Smooth muscle cell (in vitro differentiated cells): Measurements from ENCODE around the gene GORAB. TPM values are rescaled to one million over a fixed set of nuclear protein-coding genes. Genes with fewer than 3 reads are reported as not detected.

Experiments used
- DNase-seq: peaks from one replicate; lab custom pipeline; 2025; ENCODE audit not compliant: unreplicated experiment; lab: John Stamatoyannopoulos, UW
- H2AFZ ChIP-seq: fragments of 200-600 bp; sonication (generic); 2 replicates; pipeline ENCODE4 v1.6.0; 2016; ENCODE audit warnings: antibody characterized with exemption, low read depth, mild to moderate bottlenecking
- H3F3A ChIP-seq: fragments of 200-600 bp; sonication (generic); 2 replicates; pipeline ENCODE4 v1.6.0; 2017; ENCODE audit warnings: antibody characterized with exemption, low read depth
- H3K27ac ChIP-seq: fragments of 200-600 bp; sonication (generic); 2 replicates; pipeline ENCODE4 v1.5.1; 2016; ENCODE audit warnings: low read depth, mild to moderate bottlenecking
- H3K27me3 ChIP-seq: fragments of 200-600 bp; sonication (generic); 2 replicates; pipeline ENCODE4 v1.6.1; 2016; ENCODE audit warnings: low read depth, mild to moderate bottlenecking
- H3K36me3 ChIP-seq: fragments of 200-600 bp; sonication (generic); 2 replicates; pipeline ENCODE4 v1.5.1; 2016; ENCODE audit warnings: low read depth
- H3K4me1 ChIP-seq: fragments of 200-600 bp; sonication (generic); 2 replicates; pipeline ENCODE4 v1.5.1; 2016; ENCODE audit warnings: low read depth
- H3K4me2 ChIP-seq: fragments of 200-600 bp; sonication (generic); 2 replicates; pipeline ENCODE4 v1.6.0; 2016; ENCODE audit warnings: mild to moderate bottlenecking
- H3K4me3 ChIP-seq: fragments of 200-600 bp; sonication (generic); 2 replicates; pipeline ENCODE4 v1.5.1; 2016; ENCODE audit warnings: mild to moderate bottlenecking
- H3K79me2 ChIP-seq: fragments of 200-600 bp; sonication (generic); 2 replicates; pipeline ENCODE4 v1.6.0; 2016; ENCODE audit warnings: low read depth, mild to moderate bottlenecking
- H3K9ac ChIP-seq: fragments of 200-600 bp; sonication (generic); 2 replicates; pipeline ENCODE4 v1.6.0; 2016; ENCODE audit warnings: low read depth
- H3K9me3 ChIP-seq: fragments of 200-600 bp; sonication (generic); replicated peaks from 2 replicates; pipeline ENCODE4 v1.5.1; 2016; ENCODE audit warnings: low read depth
- H4K20me1 ChIP-seq: fragments of 200-600 bp; sonication (generic); 2 replicates; pipeline ENCODE4 v1.6.0; 2016; ENCODE audit warnings: low read depth
- WGBS: methylation state at CpG from one replicate; pipeline ENCODE4 v1.1.7; 2016; ENCODE audit warnings: low lambda C conversion rate; 5-methylcytosine and 5-hydroxymethylcytosine counted together
- polyA plus RNA-seq: library from polyadenylated mRNA; unstranded; fragments of >200 nt; fragmentation: Nextera tagmentation; extraction: Ambion mirVana; gene quantifications from 2 replicates; pipeline ENCODE4 v1.2.1, GENCODE V29; 2016
- total RNA-seq: library from RNA; depleted of rRNA; stranded (reverse); fragments of >200 nt; gene quantifications from 2 replicates; pipeline ENCODE4 v1.2.3, GENCODE V29; 2014
- TF ChIP-seq, protein P1 (sequence below): fragments of 200-600 bp; sonication (generic); IDR thresholded peaks from 2 replicates; pipeline ENCODE4 v1.5.1; 2017; ENCODE audit warnings: borderline replicate concordance, mild to moderate bottlenecking, antibody characterized with exemption; ENCODE audit not compliant: insufficient read depth, poor library complexity, severe bottlenecking

The GORAB gene
- total and polyA plus RNA-seq, 2 experiments from 2014 or later, result 5.7 to 17.6 TPM

DNA sequence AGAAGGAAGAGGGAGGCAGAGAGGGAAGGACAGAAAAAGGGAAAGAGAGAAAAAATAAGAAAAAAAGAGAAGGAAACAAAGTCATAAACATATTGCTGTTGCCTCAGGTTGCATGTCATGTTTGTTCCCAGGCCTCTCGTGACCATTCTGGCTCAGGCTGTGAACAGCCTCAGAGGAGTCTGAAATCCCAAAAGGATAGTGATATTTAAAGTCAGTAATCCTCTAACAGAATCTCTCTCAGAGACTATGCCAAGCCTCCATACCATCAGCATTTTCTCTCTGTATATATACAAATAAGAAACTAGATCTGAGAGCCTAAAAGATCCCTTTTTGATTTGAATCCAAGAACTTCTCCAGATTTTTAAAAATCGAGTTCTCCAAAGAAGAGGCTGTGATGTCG, 35.2 kb downstream of the GORAB start:
- Histone ChIP-seq H3K4me1 (no peaks in the 10 kb centered on the region), H3K4me2 (no peak overlapping the region), H3K36me3 (peaks cover 3% of the 10 kb centered on the region), H3K4me3 (no peak overlapping the region), H4K20me1 (no peaks in the 10 kb centered on the region), H3K79me2 (no peaks in the 10 kb centered on the region), H3K27me3 (no peaks in the 10 kb centered on the region), H3F3A (no peaks in the 10 kb centered on the region), H3K9ac (no peak overlapping the region), H3K27ac (no peak overlapping the region), H2AFZ (no peak overlapping the region), H3K9me3 (no peaks in the 10 kb centered on the region)
- DNase-seq, result no peak
- 84% methylated on average over 3 of the region's 3 CpGs for WGBS
- TF ChIP-seq, protein P1, sequence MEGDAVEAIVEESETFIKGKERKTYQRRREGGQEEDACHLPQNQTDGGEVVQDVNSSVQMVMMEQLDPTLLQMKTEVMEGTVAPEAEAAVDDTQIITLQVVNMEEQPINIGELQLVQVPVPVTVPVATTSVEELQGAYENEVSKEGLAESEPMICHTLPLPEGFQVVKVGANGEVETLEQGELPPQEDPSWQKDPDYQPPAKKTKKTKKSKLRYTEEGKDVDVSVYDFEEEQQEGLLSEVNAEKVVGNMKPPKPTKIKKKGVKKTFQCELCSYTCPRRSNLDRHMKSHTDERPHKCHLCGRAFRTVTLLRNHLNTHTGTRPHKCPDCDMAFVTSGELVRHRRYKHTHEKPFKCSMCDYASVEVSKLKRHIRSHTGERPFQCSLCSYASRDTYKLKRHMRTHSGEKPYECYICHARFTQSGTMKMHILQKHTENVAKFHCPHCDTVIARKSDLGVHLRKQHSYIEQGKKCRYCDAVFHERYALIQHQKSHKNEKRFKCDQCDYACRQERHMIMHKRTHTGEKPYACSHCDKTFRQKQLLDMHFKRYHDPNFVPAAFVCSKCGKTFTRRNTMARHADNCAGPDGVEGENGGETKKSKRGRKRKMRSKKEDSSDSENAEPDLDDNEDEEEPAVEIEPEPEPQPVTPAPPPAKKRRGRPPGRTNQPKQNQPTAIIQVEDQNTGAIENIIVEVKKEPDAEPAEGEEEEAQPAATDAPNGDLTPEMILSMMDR, result no peak

- Histone ChIP-seq H4K20me1 (no peaks in the 10 kb centered on the region), H3K9me3 (no peaks in the 10 kb centered on the region), H2AFZ (no peak overlapping the region), H3K36me3 (peaks cover 3% of the 10 kb centered on the region), H3K4me3 (no peak overlapping the region), H3K79me2 (no peaks in the 10 kb centered on the region), H3F3A (no peaks in the 10 kb centered on the region), H3K4me2 (no peak overlapping the region), H3K27me3 (no peaks in the 10 kb centered on the region), H3K9ac (no peak overlapping the region), H3K4me1 (no peaks in the 10 kb centered on the region), H3K27ac (no peak overlapping the region)
- TF ChIP-seq, protein P1, result no peak
- DNase-seq, result no peak
Observed at GRCh38 chr1:170568197-170568596, 36.2 kb downstream of the GORAB start.

DNA sequence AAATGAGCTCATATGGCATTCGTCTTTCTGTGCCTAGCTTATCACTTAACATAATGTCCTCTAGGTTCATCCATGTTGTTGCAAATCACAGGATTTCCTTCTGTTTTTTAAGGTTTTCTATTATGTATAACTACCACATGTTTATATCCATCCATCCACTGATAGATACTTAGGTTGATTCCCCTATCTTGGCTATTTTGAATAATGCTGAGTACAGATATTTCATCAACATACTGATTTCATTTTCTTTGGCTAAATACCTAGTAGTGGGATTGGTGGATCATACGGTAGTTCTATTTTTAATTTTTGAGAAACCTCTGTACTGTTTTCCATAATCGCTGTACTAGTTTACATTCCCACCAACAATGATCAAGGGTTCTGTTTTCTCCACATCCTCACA, 45.0 kb downstream of the GORAB start:
- TF ChIP-seq, protein P1, result no peak
- Histone ChIP-seq H4K20me1 (no peaks in the 10 kb centered on the region), H3K27me3 (no peaks in the 10 kb centered on the region), H3K4me2 (no peak overlapping the region), H3K36me3 (no peaks in the 10 kb centered on the region), H2AFZ (no peak overlapping the region), H3K4me1 (no peaks in the 10 kb centered on the region), H3K9me3 (no peaks in the 10 kb centered on the region), H3K79me2 (no peaks in the 10 kb centered on the region), H3K9ac (no peak overlapping the region), H3K4me3 (no peak overlapping the region), H3F3A (no peaks in the 10 kb centered on the region), H3K27ac (no peak overlapping the region)
- WGBS, result 89% methylated on average over 3 of the region's 3 CpGs
- no peak for DNase-seq

GRCh38 chr1:170578359-170578758, 46.4 kb downstream of the GORAB start:
- no peak overlapping the region for H3K4me2 ChIP-seq
- H4K20me1 ChIP-seq, result no peaks in the 10 kb centered on the region
- H3K36me3 ChIP-seq, result no peaks in the 10 kb centered on the region
- TF ChIP-seq, protein P1, result no peak
- no peaks in the 10 kb centered on the region for H3F3A ChIP-seq
- no peaks in the 10 kb centered on the region for H3K9me3 ChIP-seq
- H3K4me3 ChIP-seq, result no peak overlapping the region
- H3K27me3 ChIP-seq, result no peaks in the 10 kb centered on the region
- 87% methylated on average over 1 of the region's 1 CpG for WGBS
- no peak overlapping the region for H3K27ac ChIP-seq
- no peaks in the 10 kb centered on the region for H3K4me1 ChIP-seq
- no peak overlapping the region for H3K9ac ChIP-seq
- H3K79me2 ChIP-seq, result no peaks in the 10 kb centered on the region
- DNase-seq, result no peak
- H2AFZ ChIP-seq, result no peak overlapping the region
